ENCODE measurements around the gene NOC4L. TPM values are rescaled to one million over a fixed set of nuclear protein-coding genes. Genes with fewer than 3 reads are reported as not detected.

NOC4L gene
- total RNA-seq, 2 donors from 2014 or later: 17.0 to 39.9 TPM

Other genes starting within 250 kb of the NOC4L start
- gene ULK1, start 249.8 kb upstream of the NOC4L start, total RNA-seq: 10 to 100 TPM; 14.7 to 21.5 TPM
- gene PUS1, start 215.2 kb upstream of the NOC4L start, total RNA-seq: 10 to 100 TPM; 31.5 to 75.2 TPM
- gene EP400, start 194.5 kb upstream of the NOC4L start, total RNA-seq: 10 to 100 TPM; 47.1 to 60.0 TPM
- 10 to 100 TPM; 20.7 to 44.5 TPM for gene DDX51, start 138 bp upstream of the NOC4L start, total RNA-seq
- under 1 TPM in 1 of 2 donors, not detected in 1; 0.34 TPM for gene GALNT9, start 185.1 kb downstream of the NOC4L start, total RNA-seq

Measured in activated T-helper 17 cell treated with anti-CD3 and anti-CD28 coated beads, Interleukin-2, amount 50 U/mL, for 72 hours (primary cell).